ENCODE measurements around the gene CBR3.
A peak's percentile ranks its signal among the peaks of the same experiment; 100 is the strongest.
"Not testable (repeated sequence)": the region's sequence is repeated elsewhere in the genome, so short reads cannot be mapped to it uniquely, and the experiment has no call there.

Gene CBR3

GRCh38 chr21:36134803-36135390 lies at the start of gene CBR3:
Gene CBR3, plus strand, starts transcription at chr21:36135079. Its CDS starts 114 bp downstream, at chr21:36135193.
- peak; percentile 25 to 39 for DNase-seq (ENCODE audit: low read depth in 1 of 2, low spot score in 1 of 2)

- no peak for DNase-seq (ENCODE audit: low read depth in 1 of 2, low spot score in 1 of 2)
Measured at GRCh38 chr21:36087362-36088138, 47.3 kb upstream of the CBR3 start.

- DNase-seq (ENCODE audit: low read depth in 1 of 2, low spot score in 1 of 2): no peak
Measured at GRCh38 chr21:36089946-36090345, 44.9 kb upstream of the CBR3 start.

GRCh38 chr21:36092681-36093080 lies 42.2 kb upstream of the CBR3 start:
- no peak for DNase-seq (ENCODE audit: low read depth in 1 of 2, low spot score in 1 of 2)

- DNase-seq (ENCODE audit: low read depth in 1 of 2, low spot score in 1 of 2): no peak
Measured at GRCh38 chr21:36093512-36093911, 41.4 kb upstream of the CBR3 start.

- DNase-seq (ENCODE audit: low read depth in 1 of 2, low spot score in 1 of 2): no peak
Measured at GRCh38 chr21:36096398-36097290, 38.2 kb upstream of the CBR3 start.

- no peak for DNase-seq (ENCODE audit: low read depth in 1 of 2, low spot score in 1 of 2)
Measured at GRCh38 chr21:36097427-36098181, 37.3 kb upstream of the CBR3 start.

- DNase-seq (ENCODE audit: low read depth in 1 of 2, low spot score in 1 of 2): no peak
Measured at GRCh38 chr21:36098182-36098532, 36.7 kb upstream of the CBR3 start.

- no peak for DNase-seq (ENCODE audit: low read depth in 1 of 2, low spot score in 1 of 2)
Measured at GRCh38 chr21:36099000-36099399, 35.9 kb upstream of the CBR3 start.

GRCh38 chr21:36099695-36100211 lies 35.1 kb upstream of the CBR3 start:
- not testable (repeated sequence) for DNase-seq (ENCODE audit: low read depth in 1 of 2, low spot score in 1 of 2)

GRCh38 chr21:36100971-36101641 lies 33.8 kb upstream of the CBR3 start:
- DNase-seq (ENCODE audit: low read depth in 1 of 2, low spot score in 1 of 2): no peak

- DNase-seq (ENCODE audit: low read depth in 1 of 2, low spot score in 1 of 2): no peak
Measured at GRCh38 chr21:36103434-36103833, 31.4 kb upstream of the CBR3 start.

- DNase-seq (ENCODE audit: low read depth in 1 of 2, low spot score in 1 of 2): no peak
Measured at GRCh38 chr21:36104317-36105300, 30.3 kb upstream of the CBR3 start.

GRCh38 chr21:36105327-36105842 lies 29.5 kb upstream of the CBR3 start:
- no peak for DNase-seq (ENCODE audit: low read depth in 1 of 2, low spot score in 1 of 2)

GRCh38 chr21:36109868-36110267 lies 25.0 kb upstream of the CBR3 start:
- DNase-seq (ENCODE audit: low read depth in 1 of 2, low spot score in 1 of 2): no peak

- no peak for DNase-seq (ENCODE audit: low read depth in 1 of 2, low spot score in 1 of 2)
Measured at GRCh38 chr21:36111238-36111637, 23.6 kb upstream of the CBR3 start.

- peak in 1 of 2 donors; percentile 22 for DNase-seq (ENCODE audit: low read depth in 1 of 2, low spot score in 1 of 2)
Measured at GRCh38 chr21:36113647-36114428, 21.0 kb upstream of the CBR3 start.

GRCh38 chr21:36115138-36115730 lies 19.6 kb upstream of the CBR3 start:
- no peak for DNase-seq (ENCODE audit: low read depth in 1 of 2, low spot score in 1 of 2)

Data from activated T-helper 1 cell treated with anti-CD3 and anti-CD28 coated beads, Interleukin-2, amount 50 U/mL, for 16 hours (primary cell).